GM19099 (cell line): ENCODE results near the gene WDR83.

ENCODE experiments used
- POLR2A ChIP-seq: IDR thresholded peaks from 3 replicates; pipeline ENCODE4 v1.6.1; 2011; ENCODE audit warnings: low read depth; ENCODE audit not compliant: insufficient read length; ENCODE audit errors: extremely low read depth

The WDR83 gene

GRCh38 chr19:12675399-12675798, 8.8 kb downstream of the WDR83 start:
- no peak for TF ChIP-seq POLR2A

- no peak for TF ChIP-seq POLR2A
Measured at GRCh38 chr19:12675940-12676339, 9.3 kb downstream of the WDR83 start.

GRCh38 chr19:12676384-12676792, 9.8 kb downstream of the WDR83 start:
- TF ChIP-seq POLR2A = no peak

DNA sequence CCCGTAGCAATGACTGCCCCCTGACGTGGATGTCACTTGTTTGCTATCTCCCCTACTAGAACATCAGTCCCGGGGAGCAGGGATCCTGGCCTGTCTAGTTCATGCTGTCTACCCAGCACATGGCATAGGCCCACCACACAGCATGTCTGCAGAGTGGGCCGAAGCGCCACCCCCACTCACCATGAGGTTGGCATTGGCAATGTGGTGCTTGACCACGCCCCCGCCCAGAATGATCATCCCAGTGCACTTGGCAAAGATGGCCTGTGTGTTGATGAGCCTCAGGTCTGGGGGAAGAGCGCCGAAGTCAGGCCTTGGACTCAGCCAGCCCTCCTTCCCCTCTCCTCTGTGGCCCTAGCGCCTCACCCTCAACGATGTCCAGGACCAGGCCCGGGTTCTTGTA, 10.3 kb downstream of the WDR83 start:
- TF ChIP-seq POLR2A = no peak

- TF ChIP-seq POLR2A = no peak
Measured at GRCh38 chr19:12680034-12680433, 13.4 kb downstream of the WDR83 start.

DNA sequence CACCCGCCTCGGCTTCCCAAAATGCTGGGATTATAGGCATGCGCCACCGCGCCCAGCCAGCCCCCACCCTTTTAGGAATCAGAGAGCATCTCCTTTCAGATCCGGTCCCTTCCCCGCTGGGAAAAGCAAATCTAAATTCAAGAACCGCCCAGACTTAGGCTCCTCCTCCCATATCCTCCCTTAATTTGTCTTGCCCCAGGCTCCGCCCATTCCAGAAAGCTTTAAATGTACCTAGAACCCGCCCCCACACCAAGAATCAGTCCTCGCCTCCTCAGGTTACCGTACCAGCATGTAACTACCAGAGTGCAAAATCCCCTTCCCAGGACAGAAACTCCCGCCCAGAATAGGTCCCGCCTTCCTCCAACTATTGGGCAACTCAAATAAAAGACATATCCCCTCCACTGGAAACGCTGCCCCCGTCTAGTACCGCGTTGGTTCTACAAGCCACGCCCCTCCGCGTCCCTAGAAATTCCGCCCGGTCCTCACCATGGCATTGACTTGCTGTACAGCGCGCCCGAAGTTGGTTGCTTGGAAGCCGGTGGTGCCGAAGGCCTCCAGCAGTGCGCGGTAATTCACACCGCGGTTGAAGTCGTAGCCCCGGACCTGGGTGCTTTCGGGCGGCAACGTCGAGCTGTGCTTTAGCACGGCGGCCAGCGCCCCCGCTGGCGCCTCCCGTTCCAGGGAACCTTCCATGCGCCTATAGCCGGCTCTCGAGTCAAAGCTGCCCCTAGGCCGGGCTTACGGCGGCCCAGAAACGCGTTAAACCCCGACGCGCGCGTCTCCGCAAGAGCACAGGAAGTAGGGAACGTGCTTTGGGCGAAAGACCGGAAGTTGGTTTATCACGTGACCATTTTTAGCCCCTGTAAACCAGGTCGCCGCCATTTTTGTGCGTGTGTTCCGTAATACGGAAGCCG, 14.7 kb downstream of the WDR83 start, which contains the start of gene DHPS:
DHPS (minus strand) TSS at position 807 of the 914 bp plus-strand sequence; CDS start at position 693, 114 bp downstream.
- TF ChIP-seq POLR2A = peak; percentile 79

DNA sequence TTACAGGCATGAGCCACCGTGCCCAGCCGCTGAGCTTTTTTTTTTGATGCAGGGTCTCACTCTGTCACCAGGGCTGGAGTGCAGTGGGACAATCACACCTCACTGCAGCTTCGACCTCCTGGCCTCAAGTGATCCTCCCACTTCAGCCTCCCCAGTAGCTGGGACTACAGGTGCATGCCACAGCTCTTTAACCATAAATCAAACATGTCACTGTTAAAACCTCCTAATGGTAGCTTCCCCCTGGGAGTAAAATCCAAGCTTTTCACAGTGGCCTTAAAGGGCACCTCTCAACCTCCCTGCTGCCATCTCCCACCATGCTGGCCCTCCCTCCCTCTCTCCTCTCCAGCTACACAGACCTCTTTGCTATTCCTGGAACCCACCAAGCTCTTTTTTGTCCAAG, 19.2 kb downstream of the WDR83 start:
- TF ChIP-seq POLR2A = no peak

DNA sequence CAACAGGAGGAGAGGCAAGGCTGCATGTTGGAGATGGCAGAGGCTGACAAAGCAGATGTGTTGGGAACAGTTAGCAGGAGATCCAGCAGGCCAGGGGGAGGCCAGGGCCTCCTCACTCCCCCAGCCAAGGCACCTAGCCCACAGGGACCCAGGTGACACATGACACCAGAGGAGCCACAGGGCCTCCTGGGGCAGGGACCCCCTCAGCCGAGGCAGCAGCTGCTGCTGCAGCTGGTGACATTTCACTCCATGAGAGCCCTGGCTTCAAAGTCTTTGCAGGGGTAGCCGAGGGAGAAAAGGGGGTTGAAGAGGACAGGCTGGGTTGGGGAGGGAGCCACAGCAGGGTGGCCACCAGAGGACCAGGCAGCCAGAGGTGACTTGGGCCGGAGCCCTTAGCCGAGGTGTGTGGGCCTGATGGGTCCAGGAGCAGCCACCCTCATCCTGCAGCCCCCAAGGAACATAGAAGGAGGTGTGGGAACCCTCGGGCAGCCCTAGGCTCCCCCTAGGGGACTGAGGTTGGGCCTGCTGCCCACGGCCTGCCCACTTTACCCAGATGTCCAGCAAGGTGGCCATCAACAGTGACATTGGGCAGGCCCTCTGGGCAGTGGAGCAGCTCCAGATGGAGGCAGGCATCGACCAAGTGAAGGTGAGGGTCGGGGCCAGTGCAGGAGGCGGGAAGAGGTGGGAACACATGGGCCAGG, 21.0 kb downstream of the WDR83 start, which contains the start of gene GNG14:
GNG14 (plus strand) TSS at position 503 of the 701 bp plus-strand sequence; CDS start at position 554, 51 bp downstream.
- no peak for TF ChIP-seq POLR2A

- TF ChIP-seq POLR2A = no peak
Measured at GRCh38 chr19:12689012-12689411, 22.4 kb downstream of the WDR83 start.

DNA sequence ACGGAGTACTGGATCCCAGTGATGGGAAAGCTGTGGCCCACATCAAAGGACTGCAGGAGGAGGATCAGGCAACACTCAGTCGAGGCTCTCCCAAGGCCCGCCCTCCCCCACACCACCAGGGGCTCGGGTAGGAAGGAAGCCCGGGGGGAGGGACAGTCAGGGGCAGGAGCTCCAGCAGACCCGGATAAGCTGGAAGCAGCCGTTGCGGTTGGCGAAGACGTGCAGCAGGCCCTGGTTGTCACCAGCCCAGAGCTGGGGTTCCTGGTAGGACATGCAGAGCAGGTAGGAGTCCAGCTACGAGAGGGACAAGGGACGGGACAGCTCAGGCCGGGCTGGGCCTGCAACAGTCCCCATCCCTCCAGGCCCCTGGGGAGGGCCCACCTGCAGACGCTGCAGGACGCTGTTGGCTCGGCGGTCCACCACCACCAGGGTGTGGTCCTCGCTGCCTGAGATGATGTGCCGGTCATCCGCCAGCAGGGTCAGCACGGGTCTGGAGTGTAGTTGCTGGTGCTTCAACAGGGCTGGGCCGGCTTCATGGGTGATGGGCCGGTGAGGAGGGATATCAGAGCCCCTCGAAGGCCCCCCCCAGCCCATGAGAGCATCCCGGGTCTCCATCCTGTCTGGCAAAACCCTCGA, 23.1 kb downstream of the WDR83 start:
- TF ChIP-seq POLR2A = no peak

GRCh38 chr19:12692960-12693359, 26.4 kb downstream of the WDR83 start:
- TF ChIP-seq POLR2A = no peak

- TF ChIP-seq POLR2A = no peak
Measured at GRCh38 chr19:12694641-12695040, 28.0 kb downstream of the WDR83 start.

DNA sequence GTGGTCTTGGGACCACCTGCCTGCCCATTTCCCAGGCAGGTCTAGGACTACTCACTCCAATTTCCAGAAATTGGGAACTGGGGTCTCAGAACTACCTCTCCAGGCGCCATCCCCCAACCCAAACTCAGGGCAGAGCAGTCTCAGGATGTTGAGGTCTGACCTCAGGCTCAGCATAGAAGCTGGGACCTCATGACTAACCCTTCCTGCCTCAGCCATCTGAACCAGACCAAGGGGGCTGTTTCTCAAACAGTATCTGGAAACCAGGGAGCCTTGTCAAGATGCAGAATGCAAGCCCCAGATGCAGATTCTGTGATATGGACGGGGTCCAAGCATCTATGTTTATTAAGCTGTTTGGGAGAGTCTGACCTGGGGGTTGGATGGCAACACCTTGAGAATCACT, 28.5 kb downstream of the WDR83 start:
- TF ChIP-seq POLR2A = no peak

DNA sequence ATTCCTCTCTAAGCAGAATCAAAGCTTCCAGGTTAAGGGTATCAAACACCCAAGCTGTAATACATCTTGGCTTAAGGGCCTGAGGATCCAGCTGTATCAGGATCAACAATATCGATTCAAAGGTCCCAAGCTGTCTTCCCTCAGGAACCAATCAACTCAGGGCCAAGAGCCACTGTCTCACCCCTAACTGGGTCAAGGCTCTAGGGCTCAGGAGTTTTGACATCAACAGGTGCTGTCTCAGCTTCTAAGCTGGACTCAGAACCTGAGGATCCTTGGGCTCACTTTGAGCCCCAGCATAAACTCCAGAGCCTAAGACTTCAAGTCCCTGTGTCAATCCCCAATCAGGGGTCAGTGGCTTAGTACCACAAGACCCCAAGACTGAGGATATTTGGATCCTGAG, 28.9 kb downstream of the WDR83 start:
- TF ChIP-seq POLR2A = no peak

DNA sequence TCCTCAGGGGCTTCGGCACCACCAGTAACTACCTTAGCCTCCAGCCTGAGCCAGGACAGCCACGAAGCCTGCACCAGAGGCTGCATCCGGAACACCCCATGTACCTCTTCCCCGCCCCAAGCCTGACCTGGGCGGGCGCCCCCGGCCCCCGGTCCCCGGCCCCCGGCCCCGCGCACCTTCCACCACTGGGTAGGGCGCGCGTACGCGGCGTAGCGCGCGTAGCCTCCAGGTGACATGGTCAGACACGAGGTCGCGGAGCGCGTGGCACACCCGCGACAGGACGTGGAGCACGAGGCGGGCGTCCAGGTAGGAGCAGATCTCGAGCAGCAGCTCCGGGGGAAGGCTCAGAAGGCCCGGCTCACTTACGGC, 29.4 kb downstream of the WDR83 start:
- no peak for TF ChIP-seq POLR2A

DNA sequence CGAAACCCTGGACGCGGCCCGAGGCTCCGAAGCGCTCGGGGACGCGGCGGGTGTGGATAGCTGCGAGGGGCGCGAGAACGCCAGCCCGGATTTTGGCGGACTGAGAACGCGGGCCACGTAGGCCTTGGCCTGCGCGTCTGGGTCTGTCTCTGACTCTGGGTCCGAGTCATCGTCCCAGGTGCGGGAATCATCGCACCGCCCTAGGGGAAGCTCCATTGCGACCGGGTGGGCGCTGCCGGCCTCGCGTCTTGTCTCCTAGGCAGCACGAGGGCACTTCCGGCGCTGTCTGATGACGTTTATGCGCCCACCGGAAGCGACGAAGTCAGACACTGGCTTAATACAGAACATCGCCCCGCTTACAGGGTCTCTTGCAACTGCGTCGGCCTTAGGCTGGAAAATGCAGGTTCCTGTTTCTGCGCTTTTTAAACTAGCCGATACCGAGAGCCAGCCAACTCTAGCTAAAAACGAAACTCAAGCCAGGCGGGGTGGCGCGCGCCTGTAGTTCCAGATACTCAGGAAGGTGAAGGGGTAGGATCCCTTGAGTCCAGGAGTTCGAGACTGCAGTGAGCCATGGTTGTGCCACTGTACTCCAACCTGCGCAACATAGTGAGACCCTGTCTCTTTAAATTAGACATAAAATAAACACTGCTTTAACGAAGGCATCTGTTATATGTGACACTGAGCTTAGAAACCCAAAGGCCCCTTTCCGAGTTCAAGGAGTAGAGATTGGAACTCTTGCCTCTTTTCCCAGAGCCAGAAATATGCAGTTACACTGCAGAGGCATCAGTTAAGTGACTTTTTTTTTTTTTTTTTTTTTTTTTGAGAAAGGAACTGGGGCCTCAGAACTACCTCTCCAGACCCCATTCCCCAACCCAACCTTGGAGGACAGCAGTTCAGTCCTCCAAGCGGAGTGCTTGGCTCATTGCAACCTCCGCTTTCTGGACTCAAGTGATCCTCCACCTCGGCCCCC, 30.0 kb downstream of the WDR83 start, which contains the start of gene FBXW9:
FBXW9 (minus strand) TSS at position 266 of the 970 bp plus-strand sequence; CDS start at position 216, 50 bp downstream.
- TF ChIP-seq POLR2A = peak; percentile 85
